ENCODE measurements around the gene CYP2F1.
"Not testable (repeated sequence)": the region's sequence is repeated elsewhere in the genome, so short reads cannot be mapped to it uniquely, and the experiment has no call there.

The CYP2F1 gene

DNA sequence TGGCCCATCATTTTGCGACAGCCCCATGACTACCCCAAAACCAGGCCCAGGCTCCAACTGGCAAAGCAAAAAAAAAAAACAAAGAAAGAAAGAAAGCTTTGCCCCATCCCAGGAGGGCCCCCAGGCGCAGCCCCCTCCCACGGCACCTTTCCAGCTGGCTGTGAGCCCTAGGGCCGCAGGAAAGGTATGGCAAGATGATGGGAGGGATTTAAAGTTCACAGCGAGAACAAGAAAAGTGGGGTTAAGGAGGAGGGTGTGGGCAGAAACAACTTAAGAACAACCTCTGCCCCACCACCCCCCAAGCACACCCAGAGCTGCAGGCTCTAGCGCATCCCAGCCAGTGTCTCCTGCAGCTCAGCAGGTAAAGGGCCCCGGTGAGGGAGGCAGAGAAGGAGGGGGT lies at the start of gene CYP2F1:
CYP2F1 (plus strand) TSS at position 301 of the 400 bp plus-strand sequence. CDS start 1,757 bp downstream, outside the sequence.
- no peak for DNase-seq

GRCh38 chr19:41064974-41065569 lies 49.2 kb upstream of the CYP2F1 start:
- DNase-seq, result no peak

DNA sequence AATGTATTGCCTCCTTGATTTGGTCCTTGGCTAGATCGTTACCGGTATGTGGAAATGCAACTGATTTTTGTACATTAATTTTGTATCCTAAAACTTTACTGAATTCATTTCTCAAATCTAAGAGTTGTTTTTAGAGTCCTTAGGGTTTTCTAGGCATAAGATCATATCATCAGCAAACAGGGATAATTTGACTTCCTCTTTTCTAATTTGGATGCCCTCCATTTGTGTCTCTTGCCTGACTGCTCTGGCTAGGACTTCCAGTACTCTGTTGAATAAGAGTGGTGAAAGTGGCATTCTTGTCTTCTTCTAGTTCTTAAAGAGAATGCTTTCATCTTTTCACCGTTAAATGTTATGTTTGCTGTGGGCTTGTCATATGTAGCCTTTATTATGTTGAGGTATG lies 37.9 kb upstream of the CYP2F1 start:
- no peak for DNase-seq

DNA sequence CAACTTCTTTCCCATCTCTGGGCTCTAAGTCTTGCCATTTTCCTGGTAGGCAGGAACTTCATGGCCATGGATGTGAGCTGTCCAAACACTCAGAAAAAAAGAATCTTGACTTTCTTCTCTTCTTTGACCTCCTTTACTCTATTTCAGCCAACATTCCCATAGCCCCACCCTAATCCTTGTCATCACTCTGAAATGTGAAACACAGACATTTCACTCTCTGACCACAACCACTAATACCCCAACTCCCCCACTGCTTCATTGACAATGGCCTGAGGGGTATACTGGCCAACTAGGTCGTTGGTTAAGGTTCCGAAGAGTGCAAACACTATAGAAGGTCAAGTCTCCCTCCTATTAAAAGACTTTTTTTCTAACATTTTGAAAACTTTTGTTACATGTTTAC lies 30.7 kb upstream of the CYP2F1 start:
- no peak for DNase-seq

GRCh38 chr19:41085748-41086415 lies 28.4 kb upstream of the CYP2F1 start:
- DNase-seq, result no peak

- DNase-seq, result no peak
Measured at GRCh38 chr19:41088151-41088550, 26.1 kb upstream of the CYP2F1 start, which contains the start of gene CYP2A13. TSS of gene CYP2A13 (plus strand) at chr19:41088451. CDS start at chr19:41088472, 21 bp downstream.

DNA sequence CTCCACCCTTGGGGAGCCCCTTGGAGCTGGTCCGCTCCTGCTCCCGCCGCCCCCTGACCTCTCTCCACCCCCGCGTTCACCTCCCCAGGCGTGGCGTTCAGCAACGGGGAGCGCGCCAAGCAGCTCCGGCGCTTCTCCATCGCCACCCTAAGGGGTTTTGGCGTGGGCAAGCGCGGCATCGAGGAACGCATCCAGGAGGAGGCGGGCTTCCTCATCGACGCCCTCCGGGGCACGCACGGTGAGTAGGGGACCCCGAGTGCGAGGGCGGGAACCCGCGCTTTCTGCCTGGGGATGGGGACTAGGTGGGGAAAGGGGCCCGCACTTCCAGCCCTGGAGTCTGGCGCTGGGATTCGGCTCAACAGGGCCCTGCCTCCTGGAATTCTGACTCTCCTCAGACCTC lies 24.3 kb upstream of the CYP2F1 start:
- DNase-seq, result no peak

DNA sequence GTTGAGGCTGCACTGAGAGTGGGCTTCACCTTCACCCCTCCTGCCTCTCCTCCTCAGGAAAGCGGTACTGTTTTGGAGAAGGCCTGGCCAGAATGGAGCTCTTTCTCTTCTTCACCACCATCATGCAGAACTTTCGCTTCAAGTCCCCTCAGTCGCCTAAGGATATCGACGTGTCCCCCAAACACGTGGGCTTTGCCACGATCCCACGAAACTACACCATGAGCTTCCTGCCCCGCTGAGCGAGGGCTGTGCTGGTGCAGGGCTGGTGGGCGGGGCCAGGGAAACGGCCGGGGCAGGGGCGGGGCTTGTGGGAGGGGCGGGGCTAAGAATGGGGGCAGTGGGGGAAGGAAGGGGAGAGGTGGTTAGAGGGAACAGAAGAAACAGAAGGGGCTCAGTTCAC lies 18.5 kb upstream of the CYP2F1 start:
- DNase-seq, result no peak

- no peak for DNase-seq
Measured at GRCh38 chr19:41096353-41096752, 17.9 kb upstream of the CYP2F1 start.

GRCh38 chr19:41097302-41097701 lies 16.9 kb upstream of the CYP2F1 start:
- no peak for DNase-seq

DNA sequence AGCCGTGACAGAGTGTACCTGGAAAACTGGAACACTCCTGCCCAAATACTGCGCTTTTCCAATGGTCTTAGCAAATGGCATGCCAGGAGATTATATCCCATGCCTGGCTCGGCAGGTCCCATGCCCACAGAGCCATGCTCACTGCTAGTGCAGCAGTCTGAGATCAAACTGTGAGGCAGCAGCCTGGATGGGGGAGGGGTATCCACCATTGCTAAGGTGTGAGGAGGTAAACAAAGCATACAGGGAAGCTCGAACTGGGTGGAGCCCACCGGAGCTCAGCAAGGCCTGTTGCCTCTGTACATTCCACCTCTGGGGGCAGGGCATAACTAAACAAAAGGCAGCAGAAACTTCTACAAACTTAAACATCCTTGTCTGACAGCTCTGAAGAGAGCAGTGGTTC lies 15.5 kb upstream of the CYP2F1 start:
- DNase-seq, result no peak

GRCh38 chr19:41102210-41102609 lies 12.0 kb upstream of the CYP2F1 start:
- DNase-seq, result not testable (repeated sequence)

DNA sequence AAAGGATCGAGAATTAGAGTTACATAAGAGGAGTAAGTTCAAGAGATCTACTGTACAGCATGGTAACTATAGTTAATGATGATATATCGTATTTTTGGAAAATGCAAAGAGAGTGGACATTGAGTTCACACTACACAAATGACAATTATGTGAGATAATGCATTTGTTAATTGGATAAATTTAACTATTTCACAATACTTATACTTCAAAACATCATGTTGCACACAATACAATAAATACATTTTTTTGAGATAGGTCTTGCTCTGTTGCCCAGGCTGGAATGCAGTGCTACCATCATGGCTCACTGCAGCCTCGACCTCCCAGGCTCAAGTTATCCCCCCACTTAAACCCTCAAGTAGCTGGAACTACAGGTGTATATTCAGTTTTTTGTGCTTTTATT lies 8.1 kb upstream of the CYP2F1 start:
- no peak for DNase-seq

DNA sequence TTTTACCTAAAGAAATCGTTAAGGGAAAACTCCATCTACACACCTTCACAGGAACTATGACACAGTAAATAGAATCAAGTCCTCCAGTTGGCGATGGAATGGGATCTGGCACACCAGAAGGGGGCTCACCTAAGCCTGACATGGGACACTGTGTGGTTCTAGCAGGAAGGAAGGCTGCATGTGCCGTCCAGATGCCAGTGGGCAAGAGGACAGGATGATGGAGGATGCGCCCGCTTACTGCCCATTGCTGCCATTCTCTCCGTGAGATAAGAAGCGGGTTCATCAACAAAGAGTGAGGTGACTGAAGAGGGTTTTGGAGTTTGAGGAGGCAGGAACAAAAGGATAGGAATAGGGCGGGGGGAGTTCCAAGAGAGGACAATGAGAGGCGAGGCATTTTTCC lies 2.9 kb upstream of the CYP2F1 start:
- no peak for DNase-seq

- DNase-seq, result no peak
Measured at GRCh38 chr19:41111750-41112295, 2.4 kb upstream of the CYP2F1 start.

- DNase-seq, result no peak
Measured at GRCh38 chr19:41112728-41113290, 1.4 kb upstream of the CYP2F1 start.

- no peak for DNase-seq
Measured at GRCh38 chr19:41116261-41116660, 2.0 kb downstream of the CYP2F1 start.

DNA sequence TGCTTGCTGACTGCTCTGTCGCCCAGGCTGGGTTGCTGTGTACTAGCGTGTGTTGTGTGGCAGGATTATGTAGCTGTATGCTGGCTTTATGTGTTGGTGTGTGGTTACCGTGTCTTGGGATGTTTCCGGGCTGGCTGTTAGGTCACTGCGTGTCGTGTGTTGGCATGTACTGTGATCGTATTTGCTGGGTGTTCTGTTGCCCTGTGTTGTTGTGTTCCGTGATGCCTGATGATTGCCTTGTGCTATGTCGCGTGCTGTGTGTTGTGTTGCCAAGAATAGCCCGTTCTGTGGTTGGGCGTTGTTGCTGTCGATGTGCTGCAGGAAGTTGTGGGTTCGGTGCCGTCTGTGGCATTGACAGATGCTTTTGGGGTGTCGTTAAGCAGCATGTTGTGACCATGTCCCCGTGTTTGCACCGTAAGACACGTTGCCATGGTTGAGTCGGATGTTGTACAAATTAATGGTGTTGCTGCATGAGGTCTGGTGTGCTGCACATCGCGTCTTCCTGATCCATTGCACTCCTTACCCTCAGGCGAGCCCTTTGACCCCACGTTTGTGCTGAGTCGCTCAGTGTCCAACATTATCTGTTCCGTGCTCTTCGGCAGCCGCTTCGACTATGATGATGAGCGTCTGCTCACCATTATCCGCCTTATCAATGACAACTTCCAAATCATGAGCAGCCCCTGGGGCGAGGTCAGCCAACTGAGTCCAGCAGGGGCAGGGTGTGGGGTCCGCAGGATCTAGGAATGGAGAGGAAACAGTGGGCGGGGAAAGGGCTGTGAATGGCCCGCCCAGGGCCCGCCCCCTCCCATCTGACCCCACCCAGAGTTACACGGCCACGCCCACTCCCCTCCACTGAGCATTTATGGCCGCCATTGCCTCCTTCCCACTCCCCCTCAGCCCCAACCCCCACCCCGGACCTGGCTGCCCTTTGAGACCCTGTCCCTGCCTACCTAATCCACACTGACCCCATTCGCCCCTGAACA lies 7.0 kb downstream of the CYP2F1 start:
- DNase-seq, result not testable (repeated sequence)

GRCh38 chr19:41122846-41123245 lies 8.6 kb downstream of the CYP2F1 start:
- DNase-seq, result not testable (repeated sequence)

- no peak for DNase-seq
Measured at GRCh38 chr19:41123716-41124294, 9.6 kb downstream of the CYP2F1 start.

- DNase-seq, result not testable (repeated sequence)
Measured at GRCh38 chr19:41126765-41127203, 12.6 kb downstream of the CYP2F1 start.

DNA sequence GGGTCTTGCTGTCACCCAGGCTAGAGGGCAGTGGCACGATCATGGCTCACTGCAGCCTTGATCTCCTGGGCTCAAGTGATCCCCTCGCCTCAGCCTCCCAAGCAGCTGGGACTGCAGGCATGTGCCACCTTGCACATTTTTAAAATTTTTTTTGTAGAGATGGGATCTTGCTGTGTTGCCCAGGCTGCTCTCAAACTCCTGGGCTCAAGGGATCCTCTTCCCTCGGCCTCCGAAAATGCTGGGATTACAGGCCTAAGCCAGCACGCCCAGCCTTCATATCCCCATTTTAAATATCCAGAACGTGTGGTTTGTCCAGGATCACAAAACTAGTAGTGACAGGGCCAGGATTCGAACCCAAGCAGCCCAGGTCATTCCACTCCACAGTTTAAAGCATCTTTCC lies 13.1 kb downstream of the CYP2F1 start:
- DNase-seq, result not testable (repeated sequence)

Measured in HCEC 1CT (cell line).